ENCODE results near the gene CD7.

DNA sequence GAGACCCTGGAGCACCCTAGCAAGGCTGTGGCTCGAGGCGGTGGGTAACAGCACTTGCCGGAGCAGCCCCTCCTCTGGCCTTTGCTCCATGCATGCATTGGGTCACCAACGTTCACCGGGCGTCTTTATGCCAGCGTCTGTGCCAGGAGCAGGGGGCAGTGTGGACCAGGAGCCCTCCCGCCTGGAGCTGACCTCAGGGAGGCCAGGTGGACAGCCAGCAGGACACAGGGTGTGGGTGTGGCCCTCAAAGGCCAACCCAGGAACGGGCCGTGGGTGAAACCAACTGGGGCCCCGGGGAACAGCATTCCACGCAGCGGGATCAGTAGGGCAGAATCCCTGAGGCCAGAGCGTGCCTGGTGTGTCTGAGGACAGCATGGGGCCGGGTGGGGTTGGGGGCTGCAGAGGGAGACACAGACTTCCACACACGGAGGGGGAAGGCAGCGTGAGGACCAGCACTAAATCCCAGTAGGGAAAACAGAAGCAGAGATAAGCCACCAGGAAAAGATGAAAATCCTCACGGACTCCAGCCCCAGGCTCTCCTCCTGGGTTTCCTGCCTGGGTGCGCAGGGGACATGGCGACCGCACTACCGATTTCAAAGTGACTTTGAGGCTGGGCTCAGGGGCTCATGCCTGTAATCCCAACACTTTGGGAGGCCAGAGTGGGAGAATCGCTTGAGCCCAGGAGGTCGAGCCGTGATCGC lies 2.9 kb upstream of the CD7 start:
- TF ChIP-seq POLR2A (IDR thresholded peaks at IDR 0.05) = no peak
- TF ChIP-seq, protein P1, sequence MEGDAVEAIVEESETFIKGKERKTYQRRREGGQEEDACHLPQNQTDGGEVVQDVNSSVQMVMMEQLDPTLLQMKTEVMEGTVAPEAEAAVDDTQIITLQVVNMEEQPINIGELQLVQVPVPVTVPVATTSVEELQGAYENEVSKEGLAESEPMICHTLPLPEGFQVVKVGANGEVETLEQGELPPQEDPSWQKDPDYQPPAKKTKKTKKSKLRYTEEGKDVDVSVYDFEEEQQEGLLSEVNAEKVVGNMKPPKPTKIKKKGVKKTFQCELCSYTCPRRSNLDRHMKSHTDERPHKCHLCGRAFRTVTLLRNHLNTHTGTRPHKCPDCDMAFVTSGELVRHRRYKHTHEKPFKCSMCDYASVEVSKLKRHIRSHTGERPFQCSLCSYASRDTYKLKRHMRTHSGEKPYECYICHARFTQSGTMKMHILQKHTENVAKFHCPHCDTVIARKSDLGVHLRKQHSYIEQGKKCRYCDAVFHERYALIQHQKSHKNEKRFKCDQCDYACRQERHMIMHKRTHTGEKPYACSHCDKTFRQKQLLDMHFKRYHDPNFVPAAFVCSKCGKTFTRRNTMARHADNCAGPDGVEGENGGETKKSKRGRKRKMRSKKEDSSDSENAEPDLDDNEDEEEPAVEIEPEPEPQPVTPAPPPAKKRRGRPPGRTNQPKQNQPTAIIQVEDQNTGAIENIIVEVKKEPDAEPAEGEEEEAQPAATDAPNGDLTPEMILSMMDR (IDR thresholded peaks at IDR 0.05) = no peak

Measured in vagina (tissue), 2 donors.